GM12891 (cell line): ENCODE measurements around the gene CLEC4G.

ENCODE experiments used
- POLR2A ChIP-seq: IDR thresholded peaks from 2 replicates; pipeline ENCODE4 v1.6.1; 2011; ENCODE audit warnings: low read depth, low read length, control low read depth
- POLR2AphosphoS5 ChIP-seq: IDR thresholded peaks from 2 replicates; pipeline ENCODE4 v1.6.1; 2011; ENCODE audit warnings: low read depth, low read length, control low read depth

DNA sequence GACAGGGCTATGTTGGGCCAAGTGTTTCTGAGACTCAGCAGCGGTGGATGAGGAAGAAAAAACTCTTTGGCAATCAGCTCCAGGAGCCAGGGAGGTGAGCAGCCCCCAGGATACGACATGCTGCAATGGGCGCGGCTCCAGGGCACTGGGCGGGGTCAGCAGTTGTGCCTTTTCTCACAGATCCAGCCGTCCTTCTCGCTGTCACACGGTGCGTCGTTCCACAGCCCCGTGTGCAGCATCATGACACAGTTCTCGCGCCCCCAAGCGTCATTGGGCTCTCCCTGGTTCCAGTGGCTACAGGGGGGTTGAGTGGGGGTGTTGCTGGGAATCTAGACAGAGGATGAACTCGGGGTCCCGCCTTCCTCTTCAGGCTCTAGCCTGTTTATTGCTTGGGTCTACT lies 2.7 kb downstream of the CLEC4G start:
- no peak for TF ChIP-seq POLR2A
- no peak for TF ChIP-seq POLR2AphosphoS5
